ENCODE results near the gene TIGIT. TPM values are rescaled to one million over a fixed set of nuclear protein-coding genes. Genes with fewer than 3 reads are reported as not detected.
"Not testable (repeated sequence)": the region's sequence is repeated elsewhere in the genome, so short reads cannot be mapped to it uniquely, and the experiment has no call there.

TIGIT gene
- 100 to 1,000 TPM; 129 to 367 TPM for total RNA-seq

GRCh38 chr3:114293838-114294535 is at the start of gene TIGIT:
TSS of gene TIGIT (plus strand) at chr3:114294028. CDS start at chr3:114294062, 34 bp downstream.
- Mint-ChIP-seq H3K4me3 (peak within 1 kb of the TSS; percentile 90), H3K27ac (peak within 1 kb of the TSS; percentile 99), H3K9me3 (ENCODE audit: low read depth) (no peaks in the 10 kb centered on the region), H3K27me3 (no peaks in the 10 kb centered on the region), H3K36me3 (peaks cover 49% of the 10 kb centered on the region), H3K4me1 (peaks cover 74% of the 10 kb centered on the region)
- ATAC-seq: peak; percentile 37
- CTCF ChIA-PET: interaction anchor here (0.7 to 12.7 kb wide), 13 partner anchors 8 to 141 kb away, joined by 3 to 156 read pairs (median 6); no protein-coding TSS in a partner anchor
- DNase-seq: peak; percentile 79

GRCh38 chr3:114252954-114253353 is 40.9 kb upstream of the TIGIT start:
- peaks cover 12% of the 10 kb centered on the region for H3K4me1 Mint-ChIP-seq
- CTCF ChIA-PET: no interaction called here
- no peak overlapping the region for H3K27ac Mint-ChIP-seq
- H3K9me3 Mint-ChIP-seq (ENCODE audit: low read depth): peaks cover 16% of the 10 kb centered on the region
- H3K36me3 Mint-ChIP-seq: peaks cover 22% of the 10 kb centered on the region
- no peak for ATAC-seq
- H3K4me3 Mint-ChIP-seq: no peak overlapping the region
- DNase-seq: no peak
- H3K27me3 Mint-ChIP-seq: no peaks in the 10 kb centered on the region

DNA sequence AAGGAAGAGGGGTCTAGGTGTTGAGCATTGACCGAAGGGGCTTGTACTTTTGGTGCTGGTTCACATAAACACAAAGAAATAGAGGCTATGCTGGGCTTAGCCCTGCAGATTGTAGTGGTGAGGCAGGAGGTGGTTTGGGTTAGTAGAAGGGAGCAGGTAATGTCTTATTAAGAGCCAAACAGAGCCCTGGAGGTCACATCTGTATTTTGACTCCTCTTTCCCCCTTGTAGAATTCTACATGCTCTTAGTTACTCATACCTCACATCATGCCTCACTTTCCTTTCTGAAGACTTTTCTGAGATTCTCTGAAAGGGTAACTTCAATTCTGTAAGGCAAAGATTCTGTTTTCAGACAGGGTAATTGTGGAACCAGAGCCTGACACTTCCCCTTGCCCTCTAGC is 40.3 kb upstream of the TIGIT start:
- Mint-ChIP-seq H3K36me3 (peaks cover 21% of the 10 kb centered on the region), H3K4me1 (peaks cover 12% of the 10 kb centered on the region), H3K4me3 (no peak overlapping the region), H3K27ac (peak overlapping the region; percentile 12), H3K9me3 (ENCODE audit: low read depth) (peaks cover 16% of the 10 kb centered on the region), H3K27me3 (no peaks in the 10 kb centered on the region)
- CTCF ChIA-PET: no interaction called here
- ATAC-seq (peak; percentile 30), DNase-seq (no peak)

GRCh38 chr3:114259566-114259965 is 34.3 kb upstream of the TIGIT start:
- ATAC-seq (no peak), DNase-seq (no peak)
- Mint-ChIP-seq H3K27me3 (no peaks in the 10 kb centered on the region), H3K4me1 (no peaks in the 10 kb centered on the region), H3K4me3 (no peak overlapping the region), H3K9me3 (ENCODE audit: low read depth) (peaks cover 17% of the 10 kb centered on the region), H3K36me3 (peaks cover 36% of the 10 kb centered on the region), H3K27ac (no peak overlapping the region)
- CTCF ChIA-PET: interaction anchor here (0.7 kb wide), 1 partner anchor 11 kb away, joined by 3 read pairs; no protein-coding TSS in a partner anchor

GRCh38 chr3:114260152-114260551 is 33.7 kb upstream of the TIGIT start:
- no peak overlapping the region for H3K27ac Mint-ChIP-seq
- H3K4me3 Mint-ChIP-seq: no peak overlapping the region
- ATAC-seq (no peak), DNase-seq (no peak)
- H3K9me3 Mint-ChIP-seq (ENCODE audit: low read depth): peaks cover 17% of the 10 kb centered on the region
- CTCF ChIA-PET: interaction anchor here (0.7 kb wide), 1 partner anchor 11 kb away, joined by 3 read pairs; no protein-coding TSS in a partner anchor
- H3K36me3 Mint-ChIP-seq: peaks cover 38% of the 10 kb centered on the region
- no peaks in the 10 kb centered on the region for H3K27me3 Mint-ChIP-seq
- no peaks in the 10 kb centered on the region for H3K4me1 Mint-ChIP-seq

DNA sequence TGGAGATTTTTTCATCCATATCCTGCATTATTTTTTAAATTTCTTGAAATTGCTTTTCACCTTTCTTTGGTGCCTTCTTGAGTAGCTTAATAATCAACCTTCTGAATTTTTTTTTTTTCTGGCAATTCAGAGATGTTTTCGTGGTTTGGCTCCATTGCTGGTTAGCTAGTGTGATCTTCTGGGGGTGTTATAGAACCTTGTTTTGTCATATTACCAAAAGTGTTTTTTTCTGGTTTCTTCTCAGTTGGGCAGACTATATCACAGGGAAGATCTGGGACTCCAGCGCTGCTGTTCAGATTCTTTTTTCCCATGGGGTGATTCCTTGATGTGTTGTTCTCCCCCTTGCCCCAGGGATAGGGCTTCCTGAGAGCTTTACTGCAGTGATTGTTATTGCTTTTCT is 23.8 kb upstream of the TIGIT start:
- no peaks in the 10 kb centered on the region for H3K27me3 Mint-ChIP-seq
- H3K27ac Mint-ChIP-seq: no peak overlapping the region
- ATAC-seq (no peak), DNase-seq (no peak)
- no peak overlapping the region for H3K4me3 Mint-ChIP-seq
- H3K4me1 Mint-ChIP-seq: peaks cover 5% of the 10 kb centered on the region
- peaks cover 55% of the 10 kb centered on the region for H3K36me3 Mint-ChIP-seq
- CTCF ChIA-PET: interaction anchor here (1.5 kb wide), 1 partner anchor 10 kb away, joined by 3 read pairs; no protein-coding TSS in a partner anchor
- peaks cover 27% of the 10 kb centered on the region for H3K9me3 Mint-ChIP-seq (ENCODE audit: low read depth)

DNA sequence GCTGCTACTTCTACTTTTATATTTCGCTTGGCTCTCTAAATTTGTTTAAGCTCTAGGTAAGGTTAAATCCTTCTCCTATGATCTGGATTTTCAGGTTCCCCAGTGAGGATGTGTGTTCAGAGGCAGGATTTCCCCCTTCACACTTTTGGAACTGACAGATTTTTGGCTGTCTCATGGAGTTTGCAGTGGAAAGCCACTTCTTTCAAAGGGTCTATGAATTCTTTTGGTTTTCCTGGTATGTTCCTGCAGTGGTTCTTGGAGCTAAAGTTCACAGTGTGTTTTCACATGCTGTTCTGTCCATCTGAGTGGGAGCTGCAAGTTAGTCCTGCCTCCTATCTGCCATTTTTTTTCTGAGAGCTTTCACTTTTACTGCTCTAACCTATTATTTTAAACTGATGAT is 21.6 kb upstream of the TIGIT start:
- CTCF ChIA-PET: interaction anchor here (1.5 kb wide), 1 partner anchor 15 kb away, joined by 3 read pairs; no protein-coding TSS in a partner anchor
- Mint-ChIP-seq H3K4me1 (peaks cover 8% of the 10 kb centered on the region), H3K9me3 (ENCODE audit: low read depth) (peaks cover 26% of the 10 kb centered on the region), H3K4me3 (no peak overlapping the region), H3K27ac (no peak overlapping the region), H3K36me3 (peaks cover 51% of the 10 kb centered on the region), H3K27me3 (no peaks in the 10 kb centered on the region)
- ATAC-seq (no peak), DNase-seq (no peak)

GRCh38 chr3:114274929-114275328 is 18.9 kb upstream of the TIGIT start:
- Mint-ChIP-seq H3K36me3 (peaks cover 36% of the 10 kb centered on the region), H3K27ac (no peak overlapping the region), H3K4me3 (no peak overlapping the region), H3K27me3 (no peaks in the 10 kb centered on the region), H3K9me3 (ENCODE audit: low read depth) (peaks cover 16% of the 10 kb centered on the region), H3K4me1 (peaks cover 8% of the 10 kb centered on the region)
- ATAC-seq (no peak), DNase-seq (no peak)
- CTCF ChIA-PET: interaction anchor here (0.6 to 1.6 kb wide), 2 partner anchors 9 to 16 kb away, joined by 3 to 6 read pairs; no protein-coding TSS in a partner anchor

GRCh38 chr3:114276856-114277255 is 17.0 kb upstream of the TIGIT start:
- Mint-ChIP-seq H3K36me3 (peaks cover 30% of the 10 kb centered on the region), H3K9me3 (ENCODE audit: low read depth) (peaks cover 12% of the 10 kb centered on the region)
- H3K4me1 Mint-ChIP-seq, CTCF ChIA-PET, H3K27ac Mint-ChIP-seq, H3K27me3 Mint-ChIP-seq, ATAC-seq, DNase-seq, H3K4me3 Mint-ChIP-seq: not testable (repeated sequence)

GRCh38 chr3:114284644-114285043 is 9.2 kb upstream of the TIGIT start:
- CTCF ChIA-PET: interaction anchor here (0.9 to 2.0 kb wide), 7 partner anchors 15 to 134 kb away, joined by 3 to 12 read pairs (median 3); no protein-coding TSS in a partner anchor
- ATAC-seq (no peak), DNase-seq (no peak)
- no peaks in the 10 kb centered on the region for H3K9me3 Mint-ChIP-seq (ENCODE audit: low read depth)
- H3K27ac Mint-ChIP-seq: no peak overlapping the region
- peaks cover 25% of the 10 kb centered on the region for H3K4me1 Mint-ChIP-seq
- H3K27me3 Mint-ChIP-seq: no peaks in the 10 kb centered on the region
- peaks cover 13% of the 10 kb centered on the region for H3K36me3 Mint-ChIP-seq
- no peak overlapping the region for H3K4me3 Mint-ChIP-seq

DNA sequence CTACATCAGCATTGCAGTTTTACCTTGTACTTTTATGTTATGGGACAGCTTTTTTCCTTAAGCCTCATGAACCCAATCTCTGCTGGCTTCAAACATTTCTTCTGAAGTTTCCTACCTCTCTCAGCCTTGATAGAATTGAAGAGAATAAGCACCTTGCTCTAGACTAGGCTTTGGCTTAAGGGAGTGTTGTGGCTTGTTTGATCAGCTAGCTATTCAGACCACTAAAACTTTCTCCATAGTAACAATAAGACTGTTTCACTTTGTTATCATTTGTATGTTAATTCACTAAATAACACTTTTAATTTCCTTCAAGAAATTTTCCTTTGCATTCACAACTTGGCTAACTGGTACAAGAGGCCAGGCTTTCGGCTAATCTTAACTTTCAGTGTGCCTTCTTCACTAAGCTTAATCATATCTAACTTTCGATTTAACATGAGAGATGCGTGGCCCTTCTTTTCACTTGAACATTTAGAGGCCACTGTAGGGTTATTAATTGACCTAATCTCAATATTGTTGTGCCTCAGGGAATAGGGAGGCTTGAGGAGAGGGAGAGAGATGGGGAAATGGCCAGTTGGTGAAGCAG is 8.1 kb upstream of the TIGIT start:
- peaks cover 13% of the 10 kb centered on the region for H3K36me3 Mint-ChIP-seq
- no peaks in the 10 kb centered on the region for H3K27me3 Mint-ChIP-seq
- no peaks in the 10 kb centered on the region for H3K9me3 Mint-ChIP-seq (ENCODE audit: low read depth)
- peak overlapping the region; percentile 62 for H3K4me3 Mint-ChIP-seq
- no peak for DNase-seq
- H3K27ac Mint-ChIP-seq: peak overlapping the region; percentile 96
- H3K4me1 Mint-ChIP-seq: peaks cover 35% of the 10 kb centered on the region
- peak; percentile 76 for ATAC-seq
- CTCF ChIA-PET: interaction anchor here (0.8 to 2.0 kb wide), 13 partner anchors 9 to 133 kb away, joined by 3 to 12 read pairs (median 3); no protein-coding TSS in a partner anchor

- Mint-ChIP-seq H3K4me1 (peaks cover 41% of the 10 kb centered on the region), H3K4me3 (peak overlapping the region; percentile 62), H3K9me3 (ENCODE audit: low read depth) (no peaks in the 10 kb centered on the region), H3K27me3 (no peaks in the 10 kb centered on the region), H3K27ac (peak overlapping the region; percentile 96), H3K36me3 (peaks cover 11% of the 10 kb centered on the region)
- DNase-seq (no peak), ATAC-seq (peak; percentile 24)
- CTCF ChIA-PET: interaction anchor here (1.2 to 2.0 kb wide), 6 partner anchors 8 to 132 kb away, joined by 3 to 7 read pairs (median 4); no protein-coding TSS in a partner anchor
Observed at GRCh38 chr3:114286266-114286665, 7.6 kb upstream of the TIGIT start.
